HG03025 (cell line): ENCODE results near the gene SERPINB3.
"Not testable (repeated sequence)": the region's sequence is repeated elsewhere in the genome, so short reads cannot be mapped to it uniquely, and the experiment has no call there.

Experiments used
- ATAC-seq: cut with Tn5 transposase; IDR thresholded peaks from one replicate; pipeline ENCODE4 v1.9.1; 2021; ENCODE audit warnings: mild to moderate bottlenecking, moderate library complexity; ENCODE audit not compliant: unreplicated experiment, low FRiP score

The SERPINB3 gene

GRCh38 chr18:63661750-63662149 is at the start of gene SERPINB3:
Gene SERPINB3, minus strand, starts transcription at chr18:63661893. Its CDS starts 677 bp downstream, at chr18:63661216.
- ATAC-seq: not testable (repeated sequence)

GRCh38 chr18:63708650-63709049 is 47.0 kb upstream of the SERPINB3 start:
- no peak for ATAC-seq

GRCh38 chr18:63707816-63708215 is 46.1 kb upstream of the SERPINB3 start:
- ATAC-seq: no peak

- ATAC-seq: no peak
Observed at GRCh38 chr18:63705401-63705800, 43.7 kb upstream of the SERPINB3 start.

GRCh38 chr18:63702660-63703059 is 41.0 kb upstream of the SERPINB3 start, which contains the start of gene SERPINB11:
Gene SERPINB11, plus strand, starts transcription at chr18:63702960. Its CDS starts 7,234 bp downstream, at chr18:63710194.
- no peak for ATAC-seq

GRCh38 chr18:63701952-63702351 is 40.3 kb upstream of the SERPINB3 start:
- no peak for ATAC-seq

GRCh38 chr18:63700501-63700900 is 38.8 kb upstream of the SERPINB3 start:
- ATAC-seq: no peak

- no peak for ATAC-seq
Observed at GRCh38 chr18:63697097-63697660, 35.5 kb upstream of the SERPINB3 start.

- ATAC-seq: no peak
Observed at GRCh38 chr18:63689064-63689463, 27.4 kb upstream of the SERPINB3 start.

- no peak for ATAC-seq
Observed at GRCh38 chr18:63686871-63687270, 25.2 kb upstream of the SERPINB3 start.

- ATAC-seq: no peak
Observed at GRCh38 chr18:63684718-63685117, 23.0 kb upstream of the SERPINB3 start.

GRCh38 chr18:63683890-63684289 is 22.2 kb upstream of the SERPINB3 start:
- no peak for ATAC-seq

GRCh38 chr18:63683152-63683551 is 21.5 kb upstream of the SERPINB3 start:
- no peak for ATAC-seq

- ATAC-seq: no peak
Observed at GRCh38 chr18:63681449-63682340, 20.0 kb upstream of the SERPINB3 start.

GRCh38 chr18:63679820-63680606 is 18.3 kb upstream of the SERPINB3 start:
- no peak for ATAC-seq

GRCh38 chr18:63677500-63678225 is 16.0 kb upstream of the SERPINB3 start:
- no peak for ATAC-seq

- ATAC-seq: no peak
Observed at GRCh38 chr18:63676526-63677323, 15.0 kb upstream of the SERPINB3 start.

- no peak for ATAC-seq
Observed at GRCh38 chr18:63664571-63664970, 2.9 kb upstream of the SERPINB3 start.

- ATAC-seq: not testable (repeated sequence)
Observed at GRCh38 chr18:63658920-63659319, 2.8 kb downstream of the SERPINB3 start.
